ENCODE data around the gene IGSF23.

GRCh38 chr19:44671400-44671799 lies 58.0 kb downstream of the IGSF23 start, which contains the start of gene CEACAM19:
- TF ChIP-seq CTCF (conservative IDR thresholded peaks at IDR 0.05), result no peak
- no peak for TF ChIP-seq EZH2 (IDR thresholded peaks at IDR 0.05; ENCODE audit: low read depth)
